GM12892 (cell line): ENCODE results near the gene IGLL5.

ENCODE experiments used
- POLR2A ChIP-seq: IDR thresholded peaks from 2 replicates; pipeline ENCODE4 v1.6.1; 2011; ENCODE audit warnings: low read depth, low read length, control low read depth
- POLR2AphosphoS5 ChIP-seq: IDR thresholded peaks from 2 replicates; pipeline ENCODE4 v1.6.1; 2011; ENCODE audit warnings: low read depth, low read length, control low read depth
- TAF1 ChIP-seq: IDR thresholded peaks from 2 replicates; pipeline ENCODE4 v1.6.1; 2011; ENCODE audit warnings: low read depth, mild to moderate bottlenecking, control low read depth, low read length, borderline replicate concordance

GRCh38 chr22:22916215-22916951 is 28.8 kb downstream of the IGLL5 start:
- TF ChIP-seq POLR2AphosphoS5, result no peak
- TF ChIP-seq POLR2A, result no peak
- no peak for TF ChIP-seq TAF1
